ENCODE results near the gene SERTAD3. TPM values are rescaled to one million over a fixed set of nuclear protein-coding genes. Genes with fewer than 3 reads are reported as not detected.

SERTAD3 gene
- polyA plus RNA-seq, 1 donor (not counting 4 experiments of a cell fraction or from before 2014, with no cell fraction given) = 11.8 TPM

- H3K4me3 ChIP-seq (ENCODE audit: control insufficient read depth in 2 of 3, extremely low read depth in 1 of 3, insufficient read depth in 2 of 3, low read depth in 1 of 3, low read length in 3 of 3) = no peak overlapping the region
- H3K4me1 ChIP-seq (ENCODE audit: control insufficient read depth, extremely low read depth, insufficient read depth, low read length) = peaks cover 22% of the 10 kb centered on the region
- no peak overlapping the region for H3K9ac ChIP-seq (ENCODE audit: control insufficient read depth, extremely low read depth, insufficient read depth, low read length)
- H3K9me1 ChIP-seq (ENCODE audit: control insufficient read depth, extremely low read depth, insufficient read depth, low read length) = no peaks in the 10 kb centered on the region
- no peak overlapping the region for H3K4me2 ChIP-seq (ENCODE audit: control insufficient read depth, extremely low read depth, insufficient read depth, low read depth, low read length)
- no peaks in the 10 kb centered on the region for H3K27me3 ChIP-seq (ENCODE audit: control insufficient read depth, extremely low read depth, insufficient read depth, low read length)
- no peak for DNase-seq (ENCODE audit: low read depth, low spot score)
- H2AFZ ChIP-seq (ENCODE audit: control insufficient read depth, low read length) = no peak overlapping the region
- H3K9me3 ChIP-seq (ENCODE audit: control insufficient read depth, low read depth, low read length) = no peaks in the 10 kb centered on the region
- FAIRE-seq = no peak
- no peak for TF ChIP-seq EZH2 (IDR thresholded peaks at IDR 0.05; ENCODE audit: low read length)
- TF ChIP-seq CTCF (optimal IDR thresholded peaks at IDR 0.05 in 1 of 3, IDR thresholded peaks at IDR 0.05 in 1 of 3, conservative IDR thresholded peaks at IDR 0.05 in 1 of 3; ENCODE audit: extremely low read depth in 1 of 3, insufficient read depth in 2 of 3, low read length in 3 of 3) = no peak
- H4K20me1 ChIP-seq (ENCODE audit: control insufficient read depth, extremely low read depth, insufficient read depth, low read length) = no peaks in the 10 kb centered on the region
- H3K27ac ChIP-seq (ENCODE audit: control insufficient read depth, insufficient read depth, low read length) = no peak overlapping the region
- H3K36me3 ChIP-seq (ENCODE audit: control insufficient read depth in 2 of 2, extremely low read depth in 1 of 2, insufficient read depth in 2 of 2, low read length in 2 of 2) = peaks cover 0 to 2% of the 10 kb centered on the region in 2 experiments
- dilution Hi-C loops (cut with MboI; ENCODE audit: extremely low pct_ligation_motif_present, low sequenced_read_pairs) = no loop called here
- no peaks in the 10 kb centered on the region for H3K79me2 ChIP-seq (ENCODE audit: control insufficient read depth, insufficient read depth, low read length)
Measured at GRCh38 chr19:40449506-40449905, 5.4 kb upstream of the SERTAD3 start.

GRCh38 chr19:40446263-40446784 is 2.2 kb upstream of the SERTAD3 start:
- FAIRE-seq = no peak
- no peak for TF ChIP-seq CTCF (optimal IDR thresholded peaks at IDR 0.05 in 1 of 3, IDR thresholded peaks at IDR 0.05 in 1 of 3, conservative IDR thresholded peaks at IDR 0.05 in 1 of 3; ENCODE audit: extremely low read depth in 1 of 3, insufficient read depth in 2 of 3, low read length in 3 of 3)
- TF ChIP-seq EZH2 (IDR thresholded peaks at IDR 0.05; ENCODE audit: low read length) = no peak

More at GRCh38 chr19:40446263-40446784, 2.2 kb upstream of the SERTAD3 start:
- Histone ChIP-seq H4K20me1 (ENCODE audit: control insufficient read depth, extremely low read depth, insufficient read depth, low read length) (peaks cover 5% of the 10 kb centered on the region), H3K4me1 (ENCODE audit: control insufficient read depth, extremely low read depth, insufficient read depth, low read length) (peaks cover 16% of the 10 kb centered on the region), H3K4me2 (ENCODE audit: control insufficient read depth, extremely low read depth, insufficient read depth, low read depth, low read length) (no peak overlapping the region), H3K27me3 (ENCODE audit: control insufficient read depth, extremely low read depth, insufficient read depth, low read length) (no peaks in the 10 kb centered on the region), H3K27ac (ENCODE audit: control insufficient read depth, insufficient read depth, low read length) (no peak overlapping the region), H3K9me3 (ENCODE audit: control insufficient read depth, low read depth, low read length) (no peaks in the 10 kb centered on the region), H3K9me1 (ENCODE audit: control insufficient read depth, extremely low read depth, insufficient read depth, low read length) (no peaks in the 10 kb centered on the region), H2AFZ (ENCODE audit: control insufficient read depth, low read length) (no peak overlapping the region), H3K79me2 (ENCODE audit: control insufficient read depth, insufficient read depth, low read length) (peaks cover 24% of the 10 kb centered on the region), H3K4me3 (ENCODE audit: control insufficient read depth in 2 of 3, extremely low read depth in 1 of 3, insufficient read depth in 2 of 3, low read depth in 1 of 3, low read length in 3 of 3) (no peak overlapping the region), H3K9ac (ENCODE audit: control insufficient read depth, extremely low read depth, insufficient read depth, low read length) (no peak overlapping the region), H3K36me3 (ENCODE audit: control insufficient read depth in 2 of 2, extremely low read depth in 1 of 2, insufficient read depth in 2 of 2, low read length in 2 of 2) (peaks cover 7 to 8% of the 10 kb centered on the region in 2 experiments)
- dilution Hi-C loops (cut with MboI; ENCODE audit: extremely low pct_ligation_motif_present, low sequenced_read_pairs) = no loop called here
- DNase-seq (ENCODE audit: low read depth, low spot score) = no peak
